SK-N-SH treated with all-trans-retinoic acid at 6 μM for 48 hours (cell line): Measurements from ENCODE around the gene ACADVL.

Experiments
- ISL1 ChIP-seq: fragments of 250-450 bp; sonication (Bioruptor Pico); IDR thresholded peaks from 2 replicates; pipeline ENCODE4 v2.1.2; 2022; ENCODE audit warnings: mild to moderate bottlenecking, moderate library complexity
- TCF4 ChIP-seq: fragments of 250-450 bp; sonication (Bioruptor Pico); IDR thresholded peaks from 2 replicates; pipeline ENCODE4 v1.8.0; 2021; ENCODE audit warnings: mild to moderate bottlenecking, moderate library complexity, borderline replicate concordance
- ZC3H10 ChIP-seq: fragments of 250-450 bp; sonication (Bioruptor Pico); IDR thresholded peaks from 2 replicates; pipeline ENCODE4 v1.5.1; 2021; ENCODE audit warnings: mild to moderate bottlenecking, moderate library complexity
- ZFP3 ChIP-seq: fragments of 250-450 bp; sonication (Bioruptor Pico); IDR thresholded peaks from 2 replicates; pipeline ENCODE4 v1.5.0; 2020; ENCODE audit warnings: mild to moderate bottlenecking, moderate library complexity
- TF ChIP-seq, protein P1 (sequence below): fragments of 250-450 bp; sonication (Bioruptor Pico); IDR thresholded peaks from 2 replicates; pipeline ENCODE4 v1.5.1; 2020; ENCODE audit warnings: low read depth, mild to moderate bottlenecking, moderate library complexity

DNA sequence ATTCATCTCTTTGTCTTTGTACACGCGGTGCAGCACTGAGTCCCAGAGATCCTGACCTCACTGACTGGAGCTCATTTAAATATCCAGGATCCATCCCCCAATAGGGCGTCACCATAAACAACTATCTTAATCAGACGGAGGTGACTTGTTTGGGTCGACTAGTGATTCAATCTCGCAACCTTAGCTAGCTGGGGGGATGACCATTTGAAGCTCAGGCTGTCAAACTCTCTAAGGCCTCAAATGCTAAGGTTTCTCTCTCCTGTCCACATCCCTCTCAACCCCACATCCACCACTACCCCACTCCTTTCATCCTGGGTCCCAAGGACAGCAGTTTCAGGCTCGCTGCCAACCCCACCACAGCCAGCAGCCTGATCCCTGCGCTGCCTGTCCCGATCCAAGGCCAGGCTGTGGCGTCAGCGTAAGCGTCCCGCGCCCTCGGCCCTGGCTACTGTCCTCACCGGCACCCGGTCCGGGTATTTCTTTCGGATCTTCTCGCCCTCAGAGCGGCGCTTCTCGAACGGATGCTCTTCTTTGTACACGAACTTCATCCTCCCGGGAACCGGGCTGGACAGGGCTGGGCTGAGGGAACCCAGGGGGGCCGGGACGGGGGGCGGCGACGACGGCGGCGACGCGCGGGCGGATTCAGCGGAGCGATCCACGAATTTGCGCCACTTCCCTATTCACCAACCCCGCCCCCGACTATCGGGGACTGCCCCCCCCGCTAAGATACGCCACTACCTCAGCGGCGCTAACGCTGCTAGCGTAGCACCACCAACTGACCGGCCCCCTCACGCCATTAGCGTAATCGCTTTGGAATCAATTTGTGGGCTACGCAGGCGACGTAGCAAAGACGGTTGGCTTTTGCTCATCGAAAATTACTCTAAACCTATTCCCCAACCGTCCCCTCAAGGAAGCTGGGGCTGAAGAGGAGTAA, 22.3 kb downstream of the ACADVL start, which contains the start of gene GABARAP:
- TF ChIP-seq ZC3H10 (CRISPR knock-in tag) (no peak), ZFP3 (CRISPR knock-in tag) (no peak), ISL1 (CRISPR knock-in tag) (no peak), TCF4 (no peak)
- TF ChIP-seq, protein P1, sequence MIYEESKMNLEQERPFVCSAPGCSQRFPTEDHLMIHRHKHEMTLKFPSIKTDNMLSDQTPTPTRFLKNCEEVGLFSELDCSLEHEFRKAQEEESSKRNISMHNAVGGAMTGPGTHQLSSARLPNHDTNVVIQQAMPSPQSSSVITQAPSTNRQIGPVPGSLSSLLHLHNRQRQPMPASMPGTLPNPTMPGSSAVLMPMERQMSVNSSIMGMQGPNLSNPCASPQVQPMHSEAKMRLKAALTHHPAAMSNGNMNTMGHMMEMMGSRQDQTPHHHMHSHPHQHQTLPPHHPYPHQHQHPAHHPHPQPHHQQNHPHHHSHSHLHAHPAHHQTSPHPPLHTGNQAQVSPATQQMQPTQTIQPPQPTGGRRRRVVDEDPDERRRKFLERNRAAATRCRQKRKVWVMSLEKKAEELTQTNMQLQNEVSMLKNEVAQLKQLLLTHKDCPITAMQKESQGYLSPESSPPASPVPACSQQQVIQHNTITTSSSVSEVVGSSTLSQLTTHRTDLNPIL (CRISPR knock-in tag) = no peak
